GM23338 (cell line): ENCODE measurements around the gene HOMER1. TPM values are rescaled to one million over a fixed set of nuclear protein-coding genes. Genes with fewer than 3 reads are reported as not detected.

ENCODE experiments used
- ATAC-seq: fragments of 200-7000 bp; cut with Tn5 transposase; 3 replicates; pipeline ENCODE4 v1.9.1; 2020
- DNase-seq: peaks from one replicate; pipeline ENCODE4 v3.0.0-alpha.2; 2015; ENCODE audit warnings: low spot score
- H2AFZ ChIP-seq: fragments of 200-600 bp; sonication (generic); 2 replicates; pipeline ENCODE4 v1.8.0; 2016; ENCODE audit warnings: antibody characterized with exemption, mild to moderate bottlenecking, moderate library complexity
- H3F3A ChIP-seq: fragments of 200-600 bp; sonication (generic); replicated peaks from 2 replicates; pipeline ENCODE4 v1.8.0; 2017; ENCODE audit warnings: antibody characterized with exemption, mixed run types, low read depth
- H3K27ac ChIP-seq: fragments of 200-600 bp; sonication (generic); 2 replicates; pipeline ENCODE4 v1.6.1; 2016; ENCODE audit warnings: low read depth
- H3K27me3 ChIP-seq: fragments of 200-600 bp; sonication (generic); 2 replicates; pipeline ENCODE4 v1.8.0; 2016; ENCODE audit warnings: mild to moderate bottlenecking, mixed run types, moderate library complexity; ENCODE audit not compliant: insufficient read depth
- H3K36me3 ChIP-seq: fragments of 200-600 bp; sonication (generic); 2 replicates; pipeline ENCODE4 v1.8.0; 2016; ENCODE audit warnings: mild to moderate bottlenecking; ENCODE audit not compliant: insufficient read depth
- H3K4me1 ChIP-seq: fragments of 200-600 bp; sonication (generic); 2 replicates; pipeline ENCODE4 v1.8.0; 2016; ENCODE audit warnings: mild to moderate bottlenecking, moderate library complexity; ENCODE audit not compliant: insufficient read depth
- H3K4me2 ChIP-seq: fragments of 200-600 bp; sonication (generic); 2 replicates; pipeline ENCODE4 v1.7.1; 2017; ENCODE audit warnings: mixed run types
- H3K4me3 ChIP-seq: fragments of 200-600 bp; sonication (generic); 2 replicates; pipeline ENCODE4 v1.6.1; 2016; ENCODE audit warnings: mixed run types
- H3K79me2 ChIP-seq: fragments of 200-600 bp; sonication (generic); replicated peaks from 2 replicates; pipeline ENCODE4 v1.8.0; 2017; ENCODE audit warnings: mild to moderate bottlenecking; ENCODE audit not compliant: insufficient read depth
- H3K9me2 ChIP-seq: fragments of 200-600 bp; sonication (generic); 2 replicates; pipeline ENCODE4 v1.8.0; 2017; ENCODE audit not compliant: insufficient read depth
- H4K20me1 ChIP-seq: fragments of 200-600 bp; sonication (generic); replicated peaks from 2 replicates; pipeline ENCODE4 v1.8.0; 2017; ENCODE audit warnings: mild to moderate bottlenecking; ENCODE audit not compliant: insufficient read depth
- H3K27ac Mint-ChIP-seq: 2 replicates; pipeline ENCODE4 v1.8.0; 2020; ENCODE audit warnings: inconsistent platforms, mild to moderate bottlenecking, moderate library complexity, mixed read lengths
- H3K27me3 Mint-ChIP-seq: 3 replicates; pipeline ENCODE4 v1.8.0; 2022; ENCODE audit warnings: low read depth, mild to moderate bottlenecking, moderate library complexity, mixed read lengths, inconsistent platforms; ENCODE audit not compliant: insufficient read depth, poor library complexity
- H3K36me3 Mint-ChIP-seq: 3 replicates; pipeline ENCODE4 v1.8.0; 2021; ENCODE audit warnings: low read depth, mild to moderate bottlenecking, inconsistent platforms, moderate library complexity, mixed read lengths
- H3K4me1 Mint-ChIP-seq: 3 replicates; pipeline ENCODE4 v1.8.0; 2020; ENCODE audit warnings: mild to moderate bottlenecking, inconsistent platforms, mixed read lengths
- H3K4me3 Mint-ChIP-seq: 3 replicates; pipeline ENCODE4 v1.8.0; 2021; ENCODE audit warnings: moderate library complexity, mild to moderate bottlenecking, inconsistent platforms, mixed read lengths
- H3K9me3 Mint-ChIP-seq: 3 replicates; pipeline ENCODE4 v1.8.0; 2020; ENCODE audit warnings: moderate library complexity, mild to moderate bottlenecking, inconsistent platforms, mixed read lengths
- CREB1 ChIP-seq: fragments of 250-450 bp; sonication (Bioruptor Pico); IDR thresholded peaks from 2 replicates; pipeline ENCODE4 v1.5.0; 2020; ENCODE audit warnings: low read depth, mild to moderate bottlenecking, moderate library complexity
- EZH2 ChIP-seq: fragments of 200-600 bp; sonication (generic); IDR thresholded peaks from one replicate; pipeline ENCODE4 v1.8.0; 2017; ENCODE audit warnings: antibody characterized with exemption, mild to moderate bottlenecking, low read depth; ENCODE audit not compliant: unreplicated experiment
- EZH2phosphoT487 ChIP-seq: fragments of 200-600 bp; sonication (generic); IDR thresholded peaks from one replicate; pipeline ENCODE4 v1.8.1; 2018; ENCODE audit warnings: antibody characterized with exemption; ENCODE audit not compliant: unreplicated experiment
- JUNB ChIP-seq: IDR thresholded peaks from one replicate; pipeline ENCODE4 v1.6.1; 2016; ENCODE audit warnings: antibody characterized with exemption; ENCODE audit not compliant: unreplicated experiment
- NANOG ChIP-seq: IDR thresholded peaks from 2 replicates; pipeline ENCODE4 v1.6.1; 2016; ENCODE audit warnings: antibody characterized with exemption, borderline replicate concordance
- POLR2AphosphoS5 ChIP-seq: IDR thresholded peaks from 2 replicates; pipeline ENCODE4 v1.6.1; 2016; ENCODE audit warnings: antibody characterized with exemption, low read depth
- STAT1 ChIP-seq: IDR thresholded peaks from one replicate; pipeline ENCODE4 v1.6.1; 2016; ENCODE audit warnings: antibody characterized with exemption; ENCODE audit not compliant: unreplicated experiment
- ZNF114 ChIP-seq: fragments of 250-450 bp; sonication (Bioruptor Pico); IDR thresholded peaks from 2 replicates; pipeline ENCODE4 v1.5.0; 2020; ENCODE audit warnings: mild to moderate bottlenecking, moderate library complexity
- ZNF331 ChIP-seq: fragments of 250-450 bp; sonication (Bioruptor Pico); IDR thresholded peaks from 2 replicates; pipeline ENCODE4 v1.5.0; 2020; ENCODE audit warnings: low read depth, mild to moderate bottlenecking, moderate library complexity
- polyA plus RNA-seq: library from polyadenylated mRNA; unstranded; fragments of >200 nt; fragmentation: Nextera tagmentation; extraction: Ambion mirVana; gene quantifications from 2 replicates; pipeline ENCODE4 v1.2.1, GENCODE V29; 2016
- total RNA-seq: library from RNA; depleted of rRNA; stranded (reverse); fragments of >200 nt; shearing (Covaris generic); gene quantifications from 2 replicates; pipeline ENCODE4 v1.2.3, GENCODE V29; 2014
- TF ChIP-seq, protein P1 (sequence below): IDR thresholded peaks from one replicate; pipeline ENCODE4 v1.6.1; 2018; ENCODE audit warnings: antibody characterized with exemption; ENCODE audit not compliant: unreplicated experiment
- TF ChIP-seq, protein P2 (sequence below), 2 experiments: fragments of 200-600 bp in 1 of 2; sonication (generic) in 1 of 2; conservative IDR thresholded peaks; 2 replicates each; pipeline versions ENCODE4 v1.5.1 to v1.6.1; 2016 to 2017; ENCODE audit warnings: antibody characterized with exemption in 2 of 2, low read depth in 2 of 2, mild to moderate bottlenecking in 2 of 2, moderate library complexity in 1 of 2
- TF ChIP-seq, protein P3 (sequence below): fragments of 250-450 bp; sonication (Bioruptor Pico); IDR thresholded peaks from 2 replicates; pipeline ENCODE4 v1.5.0; 2020; ENCODE audit warnings: mild to moderate bottlenecking, moderate library complexity
- TF ChIP-seq, protein P4 (sequence below): IDR thresholded peaks from 2 replicates; pipeline ENCODE4 v1.6.1; 2016; ENCODE audit warnings: antibody characterized with exemption

The HOMER1 gene
- total and polyA plus RNA-seq, 2 experiments from 2014 or later: 45.1 to 80.3 TPM

DNA sequence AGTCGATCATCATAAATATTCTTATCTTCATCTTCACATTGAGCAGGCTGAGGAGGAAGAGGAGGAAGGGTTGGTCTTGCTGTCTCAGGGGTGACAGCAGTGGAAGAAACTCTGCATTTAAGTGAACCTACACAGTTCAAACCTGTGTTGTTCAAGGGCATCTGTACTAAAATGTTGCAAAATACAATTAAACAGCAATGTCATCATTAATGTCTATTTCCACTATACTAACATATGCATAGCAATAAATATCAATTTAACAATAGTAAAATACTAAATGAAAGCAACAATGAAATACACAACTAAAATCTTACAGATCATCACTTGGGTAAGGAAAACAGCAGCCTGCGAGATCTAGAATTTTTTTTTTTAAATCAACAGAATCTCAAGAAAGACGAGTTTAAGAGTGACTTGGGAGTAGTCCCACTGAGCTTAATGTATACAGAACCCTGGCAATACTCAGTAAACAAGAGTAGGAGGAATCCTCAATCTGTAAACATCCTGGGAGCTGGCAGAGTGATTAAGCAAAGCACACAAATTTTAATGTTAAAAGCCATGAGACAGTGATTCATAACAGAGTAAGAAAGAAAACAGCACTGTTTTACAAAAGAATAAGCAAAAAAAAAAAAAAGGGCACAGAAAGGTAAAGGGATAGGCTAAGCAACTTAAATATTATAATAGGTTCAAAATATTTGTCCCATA is 10.0 kb downstream of the HOMER1 start:
- Mint-ChIP-seq H3K9me3 (no peaks in the 10 kb centered on the region), H3K27me3 (no peaks in the 10 kb centered on the region), H3K4me3 (0 out of 3 replicates have a peak overlapping the region, but pooled peaks have one; percentile 20), H3K36me3 (peaks cover 3% of the 10 kb centered on the region; the same call in 1 of the 3 replicates), H3K4me1 (peaks cover 43% of the 10 kb centered on the region), H3K27ac (peak overlapping the region; percentile 91)
- ATAC-seq (no peak), DNase-seq (no peak)
- Histone ChIP-seq H3K4me3 (0 out of 2 replicates have a peak overlapping the region, but pooled peaks have one; percentile 10), H3F3A (no peaks in the 10 kb centered on the region), H4K20me1 (peaks cover 15% of the 10 kb centered on the region), H3K36me3 (no peaks in the 10 kb centered on the region), H3K4me2 (peak overlapping the region; percentile 34), H3K27me3 (no peaks in the 10 kb centered on the region), H3K27ac (no peak overlapping the region), H3K79me2 (peaks cover 100% of the 10 kb centered on the region), H3K4me1 (peaks cover 31% of the 10 kb centered on the region), H2AFZ (no peak overlapping the region), H3K9me2 (no peaks in the 10 kb centered on the region)
- TF ChIP-seq, protein P1, sequence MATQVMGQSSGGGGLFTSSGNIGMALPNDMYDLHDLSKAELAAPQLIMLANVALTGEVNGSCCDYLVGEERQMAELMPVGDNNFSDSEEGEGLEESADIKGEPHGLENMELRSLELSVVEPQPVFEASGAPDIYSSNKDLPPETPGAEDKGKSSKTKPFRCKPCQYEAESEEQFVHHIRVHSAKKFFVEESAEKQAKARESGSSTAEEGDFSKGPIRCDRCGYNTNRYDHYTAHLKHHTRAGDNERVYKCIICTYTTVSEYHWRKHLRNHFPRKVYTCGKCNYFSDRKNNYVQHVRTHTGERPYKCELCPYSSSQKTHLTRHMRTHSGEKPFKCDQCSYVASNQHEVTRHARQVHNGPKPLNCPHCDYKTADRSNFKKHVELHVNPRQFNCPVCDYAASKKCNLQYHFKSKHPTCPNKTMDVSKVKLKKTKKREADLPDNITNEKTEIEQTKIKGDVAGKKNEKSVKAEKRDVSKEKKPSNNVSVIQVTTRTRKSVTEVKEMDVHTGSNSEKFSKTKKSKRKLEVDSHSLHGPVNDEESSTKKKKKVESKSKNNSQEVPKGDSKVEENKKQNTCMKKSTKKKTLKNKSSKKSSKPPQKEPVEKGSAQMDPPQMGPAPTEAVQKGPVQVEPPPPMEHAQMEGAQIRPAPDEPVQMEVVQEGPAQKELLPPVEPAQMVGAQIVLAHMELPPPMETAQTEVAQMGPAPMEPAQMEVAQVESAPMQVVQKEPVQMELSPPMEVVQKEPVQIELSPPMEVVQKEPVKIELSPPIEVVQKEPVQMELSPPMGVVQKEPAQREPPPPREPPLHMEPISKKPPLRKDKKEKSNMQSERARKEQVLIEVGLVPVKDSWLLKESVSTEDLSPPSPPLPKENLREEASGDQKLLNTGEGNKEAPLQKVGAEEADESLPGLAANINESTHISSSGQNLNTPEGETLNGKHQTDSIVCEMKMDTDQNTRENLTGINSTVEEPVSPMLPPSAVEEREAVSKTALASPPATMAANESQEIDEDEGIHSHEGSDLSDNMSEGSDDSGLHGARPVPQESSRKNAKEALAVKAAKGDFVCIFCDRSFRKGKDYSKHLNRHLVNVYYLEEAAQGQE: no peak
- TF ChIP-seq CREB1 (CRISPR knock-in tag) (no peak), ZNF114 (CRISPR knock-in tag) (no peak), POLR2AphosphoS5 (no peak), ZNF331 (CRISPR knock-in tag) (no peak), EZH2 (no peak), EZH2phosphoT487 (no peak), STAT1 (no peak), NANOG (no peak), JUNB (no peak)
- TF ChIP-seq, protein P2, sequence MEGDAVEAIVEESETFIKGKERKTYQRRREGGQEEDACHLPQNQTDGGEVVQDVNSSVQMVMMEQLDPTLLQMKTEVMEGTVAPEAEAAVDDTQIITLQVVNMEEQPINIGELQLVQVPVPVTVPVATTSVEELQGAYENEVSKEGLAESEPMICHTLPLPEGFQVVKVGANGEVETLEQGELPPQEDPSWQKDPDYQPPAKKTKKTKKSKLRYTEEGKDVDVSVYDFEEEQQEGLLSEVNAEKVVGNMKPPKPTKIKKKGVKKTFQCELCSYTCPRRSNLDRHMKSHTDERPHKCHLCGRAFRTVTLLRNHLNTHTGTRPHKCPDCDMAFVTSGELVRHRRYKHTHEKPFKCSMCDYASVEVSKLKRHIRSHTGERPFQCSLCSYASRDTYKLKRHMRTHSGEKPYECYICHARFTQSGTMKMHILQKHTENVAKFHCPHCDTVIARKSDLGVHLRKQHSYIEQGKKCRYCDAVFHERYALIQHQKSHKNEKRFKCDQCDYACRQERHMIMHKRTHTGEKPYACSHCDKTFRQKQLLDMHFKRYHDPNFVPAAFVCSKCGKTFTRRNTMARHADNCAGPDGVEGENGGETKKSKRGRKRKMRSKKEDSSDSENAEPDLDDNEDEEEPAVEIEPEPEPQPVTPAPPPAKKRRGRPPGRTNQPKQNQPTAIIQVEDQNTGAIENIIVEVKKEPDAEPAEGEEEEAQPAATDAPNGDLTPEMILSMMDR (conservative IDR thresholded peaks at IDR 0.05; ENCODE audit: low read depth in 2 of 2): no peak
- TF ChIP-seq, protein P3, sequence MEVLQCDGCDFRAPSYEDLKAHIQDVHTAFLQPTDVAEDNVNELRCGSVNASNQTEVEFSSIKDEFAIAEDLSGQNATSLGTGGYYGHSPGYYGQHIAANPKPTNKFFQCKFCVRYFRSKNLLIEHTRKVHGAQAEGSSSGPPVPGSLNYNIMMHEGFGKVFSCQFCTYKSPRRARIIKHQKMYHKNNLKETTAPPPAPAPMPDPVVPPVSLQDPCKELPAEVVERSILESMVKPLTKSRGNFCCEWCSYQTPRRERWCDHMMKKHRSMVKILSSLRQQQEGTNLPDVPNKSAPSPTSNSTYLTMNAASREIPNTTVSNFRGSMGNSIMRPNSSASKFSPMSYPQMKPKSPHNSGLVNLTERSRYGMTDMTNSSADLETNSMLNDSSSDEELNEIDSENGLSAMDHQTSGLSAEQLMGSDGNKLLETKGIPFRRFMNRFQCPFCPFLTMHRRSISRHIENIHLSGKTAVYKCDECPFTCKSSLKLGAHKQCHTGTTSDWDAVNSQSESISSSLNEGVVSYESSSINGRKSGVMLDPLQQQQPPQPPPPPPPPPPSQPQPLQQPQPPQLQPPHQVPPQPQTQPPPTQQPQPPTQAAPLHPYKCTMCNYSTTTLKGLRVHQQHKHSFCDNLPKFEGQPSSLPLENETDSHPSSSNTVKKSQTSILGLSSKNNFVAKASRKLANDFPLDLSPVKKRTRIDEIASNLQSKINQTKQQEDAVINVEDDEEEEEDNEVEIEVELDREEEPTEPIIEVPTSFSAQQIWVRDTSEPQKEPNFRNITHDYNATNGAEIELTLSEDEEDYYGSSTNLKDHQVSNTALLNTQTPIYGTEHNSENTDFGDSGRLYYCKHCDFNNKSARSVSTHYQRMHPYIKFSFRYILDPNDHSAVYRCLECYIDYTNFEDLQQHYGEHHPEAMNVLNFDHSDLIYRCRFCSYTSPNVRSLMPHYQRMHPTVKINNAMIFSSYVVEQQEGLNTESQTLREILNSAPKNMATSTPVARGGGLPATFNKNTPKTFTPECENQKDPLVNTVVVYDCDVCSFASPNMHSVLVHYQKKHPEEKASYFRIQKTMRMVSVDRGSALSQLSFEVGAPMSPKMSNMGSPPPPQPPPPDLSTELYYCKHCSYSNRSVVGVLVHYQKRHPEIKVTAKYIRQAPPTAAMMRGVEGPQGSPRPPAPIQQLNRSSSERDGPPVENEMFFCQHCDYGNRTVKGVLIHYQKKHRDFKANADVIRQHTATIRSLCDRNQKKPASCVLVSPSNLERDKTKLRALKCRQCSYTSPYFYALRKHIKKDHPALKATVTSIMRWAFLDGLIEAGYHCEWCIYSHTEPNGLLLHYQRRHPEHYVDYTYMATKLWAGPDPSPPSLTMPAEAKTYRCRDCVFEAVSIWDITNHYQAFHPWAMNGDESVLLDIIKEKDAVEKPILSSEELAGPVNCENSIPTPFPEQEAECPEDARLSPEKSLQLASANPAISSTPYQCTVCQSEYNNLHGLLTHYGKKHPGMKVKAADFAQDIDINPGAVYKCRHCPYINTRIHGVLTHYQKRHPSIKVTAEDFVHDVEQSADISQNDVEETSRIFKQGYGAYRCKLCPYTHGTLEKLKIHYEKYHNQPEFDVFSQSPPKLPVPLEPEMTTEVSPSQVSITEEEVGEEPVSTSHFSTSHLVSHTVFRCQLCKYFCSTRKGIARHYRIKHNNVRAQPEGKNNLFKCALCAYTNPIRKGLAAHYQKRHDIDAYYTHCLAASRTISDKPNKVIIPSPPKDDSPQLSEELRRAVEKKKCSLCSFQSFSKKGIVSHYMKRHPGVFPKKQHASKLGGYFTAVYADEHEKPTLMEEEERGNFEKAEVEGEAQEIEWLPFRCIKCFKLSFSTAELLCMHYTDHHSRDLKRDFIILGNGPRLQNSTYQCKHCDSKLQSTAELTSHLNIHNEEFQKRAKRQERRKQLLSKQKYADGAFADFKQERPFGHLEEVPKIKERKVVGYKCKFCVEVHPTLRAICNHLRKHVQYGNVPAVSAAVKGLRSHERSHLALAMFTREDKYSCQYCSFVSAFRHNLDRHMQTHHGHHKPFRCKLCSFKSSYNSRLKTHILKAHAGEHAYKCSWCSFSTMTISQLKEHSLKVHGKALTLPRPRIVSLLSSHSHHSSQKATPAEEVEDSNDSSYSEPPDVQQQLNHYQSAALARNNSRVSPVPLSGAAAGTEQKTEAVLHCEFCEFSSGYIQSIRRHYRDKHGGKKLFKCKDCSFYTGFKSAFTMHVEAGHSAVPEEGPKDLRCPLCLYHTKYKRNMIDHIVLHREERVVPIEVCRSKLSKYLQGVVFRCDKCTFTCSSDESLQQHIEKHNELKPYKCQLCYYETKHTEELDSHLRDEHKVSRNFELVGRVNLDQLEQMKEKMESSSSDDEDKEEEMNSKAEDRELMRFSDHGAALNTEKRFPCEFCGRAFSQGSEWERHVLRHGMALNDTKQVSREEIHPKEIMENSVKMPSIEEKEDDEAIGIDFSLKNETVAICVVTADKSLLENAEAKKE: no peak
- TF ChIP-seq, protein P4, sequence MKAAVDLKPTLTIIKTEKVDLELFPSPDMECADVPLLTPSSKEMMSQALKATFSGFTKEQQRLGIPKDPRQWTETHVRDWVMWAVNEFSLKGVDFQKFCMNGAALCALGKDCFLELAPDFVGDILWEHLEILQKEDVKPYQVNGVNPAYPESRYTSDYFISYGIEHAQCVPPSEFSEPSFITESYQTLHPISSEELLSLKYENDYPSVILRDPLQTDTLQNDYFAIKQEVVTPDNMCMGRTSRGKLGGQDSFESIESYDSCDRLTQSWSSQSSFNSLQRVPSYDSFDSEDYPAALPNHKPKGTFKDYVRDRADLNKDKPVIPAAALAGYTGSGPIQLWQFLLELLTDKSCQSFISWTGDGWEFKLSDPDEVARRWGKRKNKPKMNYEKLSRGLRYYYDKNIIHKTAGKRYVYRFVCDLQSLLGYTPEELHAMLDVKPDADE: no peak
